NCI-H510A treated with DMSO at 0.1 percent for 48 hours (cell line): ENCODE results near the gene CERS6.
"Not testable (repeated sequence)": the region's sequence is repeated elsewhere in the genome, so short reads cannot be mapped to it uniquely, and the experiment has no call there.

Experiments
- DNase-seq: peaks from one replicate; lab custom pipeline; 2025; lab: John Stamatoyannopoulos, UW

The CERS6 gene

DNA sequence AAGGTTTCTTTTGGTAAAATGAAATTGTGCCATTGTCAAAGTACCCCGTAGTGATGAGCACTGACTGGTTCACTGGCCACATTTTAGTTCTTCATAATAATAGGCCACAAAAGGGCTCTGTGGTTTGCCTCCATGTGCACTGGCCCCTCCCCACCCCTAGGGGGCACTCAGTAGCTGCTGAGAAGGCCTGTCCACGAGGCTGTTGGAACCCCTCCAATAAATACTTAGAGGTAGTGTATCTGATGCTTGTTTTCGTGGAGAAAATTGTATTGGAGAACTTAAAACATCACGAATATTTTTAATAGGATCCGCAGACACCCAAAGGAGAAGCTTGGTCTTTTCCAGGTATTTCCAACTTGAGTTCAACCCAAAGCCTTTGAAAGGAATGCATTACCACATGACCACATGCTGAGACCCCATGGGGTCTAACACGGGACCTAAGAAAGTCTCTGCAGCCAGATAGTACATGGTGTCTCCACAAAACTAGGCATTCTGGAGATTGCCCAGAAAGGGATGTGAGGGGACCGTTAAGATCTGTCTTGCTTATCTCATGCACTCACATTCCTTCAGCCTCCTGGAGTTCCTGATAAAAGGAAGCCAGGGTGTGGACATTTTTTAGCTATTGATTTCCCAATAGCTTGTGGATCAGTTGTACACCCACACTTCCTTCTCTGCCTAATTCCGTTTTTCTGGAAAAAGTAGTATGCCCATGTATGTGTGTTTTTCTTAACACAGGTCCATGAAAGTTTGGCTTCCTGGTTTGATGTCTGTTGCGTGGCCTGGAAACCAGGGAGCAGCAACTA, 317.8 kb downstream of the CERS6 start:
- DNase-seq = peak; percentile 10

DNA sequence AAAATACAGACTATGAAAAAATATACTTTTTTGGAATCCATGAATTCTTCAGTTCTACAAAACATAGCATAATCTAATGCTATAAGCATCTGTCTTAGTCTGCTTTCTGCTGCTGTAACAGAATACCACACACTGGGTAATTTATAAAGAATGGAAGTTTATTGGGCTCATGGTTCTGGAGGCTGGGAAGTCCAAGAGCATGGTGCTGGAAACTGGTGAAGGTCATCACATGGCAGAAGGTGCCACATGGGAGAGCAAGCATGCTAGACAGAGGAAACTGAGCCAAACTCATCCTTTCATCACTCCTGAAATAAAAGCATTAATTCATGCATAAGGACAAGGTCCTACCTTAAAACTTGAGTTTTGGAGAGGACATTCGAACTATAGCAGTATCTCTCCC, 319.8 kb downstream of the CERS6 start:
- no peak for DNase-seq

DNA sequence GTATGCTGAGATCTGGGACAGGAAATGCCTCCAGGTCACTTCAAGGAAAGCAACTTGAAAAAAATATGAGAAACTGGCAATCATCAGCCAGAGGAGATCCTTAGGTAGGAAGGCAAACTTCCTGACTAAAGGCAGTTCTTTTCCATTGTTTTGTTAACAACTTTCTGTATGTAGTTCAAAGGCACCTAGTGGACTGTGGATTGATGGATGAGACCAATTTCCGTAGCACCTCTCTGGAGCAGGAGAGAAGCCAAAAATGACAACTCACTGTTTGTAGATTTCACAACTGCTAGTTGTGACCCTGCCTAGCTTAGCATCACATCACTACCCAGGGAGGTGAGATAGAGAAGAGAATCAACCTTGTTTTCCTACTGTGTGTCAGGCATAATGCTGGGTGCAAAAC, 324.6 kb downstream of the CERS6 start:
- no peak for DNase-seq

DNA sequence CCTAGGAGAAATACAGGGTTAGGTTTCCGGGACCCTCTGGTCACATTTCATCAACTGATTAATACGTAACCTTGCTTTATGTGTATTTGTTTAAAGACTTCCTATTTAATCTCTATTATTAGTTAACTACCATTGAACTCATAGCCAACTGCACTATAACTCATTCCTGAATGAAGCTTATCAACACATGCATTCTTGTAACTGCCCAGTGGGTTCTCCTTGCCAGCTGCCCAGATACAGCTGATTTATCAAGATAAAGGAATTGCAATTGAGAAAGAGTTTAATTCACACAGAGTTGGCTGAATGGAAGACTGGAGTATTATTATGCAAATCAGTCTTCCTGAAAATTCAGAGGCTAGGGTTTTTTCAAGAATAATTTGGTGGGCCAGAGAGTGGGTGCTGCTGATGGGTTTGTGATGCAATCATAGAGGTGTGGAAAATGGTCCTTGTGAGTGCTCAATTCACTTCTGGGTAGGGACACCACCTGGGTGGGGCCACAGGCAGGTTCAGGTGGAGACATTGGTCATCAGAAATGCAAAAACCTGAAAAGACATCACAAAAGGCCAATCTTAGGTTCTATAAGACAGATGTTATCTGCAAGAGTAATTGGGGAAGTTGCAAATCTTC, 325.2 kb downstream of the CERS6 start:
- no peak for DNase-seq

DNA sequence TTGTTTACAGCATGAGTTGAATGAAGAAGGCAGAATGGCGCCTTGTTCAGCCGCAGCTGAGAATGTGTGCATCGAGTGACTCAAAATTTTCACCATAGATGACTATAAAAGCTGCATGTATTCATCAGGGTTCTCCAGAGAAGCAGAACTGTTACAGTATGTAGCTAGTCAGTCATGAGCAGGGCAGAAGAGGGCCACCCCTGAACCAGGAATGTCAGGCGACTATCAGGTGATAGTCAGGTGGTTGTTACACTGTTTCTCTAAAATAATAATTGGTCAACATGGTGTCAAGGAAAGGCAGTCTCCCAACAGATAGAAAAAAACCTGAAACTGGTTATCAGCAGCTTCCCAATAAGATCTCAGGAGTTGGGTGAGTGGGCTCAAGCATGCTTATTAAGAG, 326.2 kb downstream of the CERS6 start:
- no peak for DNase-seq

DNA sequence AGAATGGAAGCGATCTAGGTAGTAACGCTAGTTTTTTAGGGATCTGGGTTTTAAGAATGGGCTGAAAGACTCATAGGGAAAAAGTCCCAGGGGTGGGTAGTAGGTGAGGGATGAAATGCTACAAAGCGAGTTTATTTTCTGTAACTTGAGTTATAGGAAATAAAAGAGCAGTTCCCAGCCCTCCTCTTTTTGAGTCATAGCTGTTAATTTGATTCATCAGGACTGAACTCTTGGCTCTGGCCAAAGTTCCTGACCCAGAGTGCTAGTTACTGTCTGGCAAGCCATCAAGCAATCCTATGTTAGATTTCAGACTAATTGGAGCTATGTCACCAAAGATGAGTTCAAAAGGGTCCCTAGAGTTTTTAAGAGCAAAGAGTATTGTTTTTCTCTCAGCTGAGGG, 328.9 kb downstream of the CERS6 start:
- no peak for DNase-seq

DNA sequence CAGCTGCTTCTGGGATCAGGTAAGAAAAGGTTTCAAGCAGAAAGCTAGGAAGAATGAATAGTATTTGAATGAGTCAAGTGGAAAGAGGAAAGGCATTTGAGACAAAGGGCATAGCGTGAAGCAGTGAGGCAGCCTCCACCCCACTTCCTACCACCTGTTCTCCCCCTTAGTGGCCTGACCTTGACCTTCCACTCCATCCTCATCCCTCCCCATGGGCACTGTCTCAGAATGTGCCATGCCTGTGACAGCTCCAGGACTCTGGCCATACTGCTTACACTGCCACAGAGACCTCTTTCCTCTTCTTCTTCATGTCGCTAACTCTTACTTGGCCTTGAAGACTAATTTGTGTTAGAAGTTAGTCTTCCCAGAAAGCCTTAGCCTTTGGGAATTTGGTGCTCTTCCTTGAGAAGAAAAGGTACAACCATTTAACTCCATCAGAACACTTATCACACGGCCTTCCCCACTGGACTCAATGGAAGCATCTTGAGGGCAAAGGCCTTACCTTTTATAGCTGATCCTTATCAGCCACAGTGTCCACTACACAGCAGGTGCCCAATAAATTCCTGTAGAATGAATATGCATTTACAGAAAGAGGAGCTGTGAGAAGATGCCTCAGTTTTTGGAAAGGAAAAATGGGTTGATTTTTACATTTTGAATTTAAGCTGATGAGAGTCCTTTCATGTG, 331.2 kb downstream of the CERS6 start:
- DNase-seq = no peak

DNA sequence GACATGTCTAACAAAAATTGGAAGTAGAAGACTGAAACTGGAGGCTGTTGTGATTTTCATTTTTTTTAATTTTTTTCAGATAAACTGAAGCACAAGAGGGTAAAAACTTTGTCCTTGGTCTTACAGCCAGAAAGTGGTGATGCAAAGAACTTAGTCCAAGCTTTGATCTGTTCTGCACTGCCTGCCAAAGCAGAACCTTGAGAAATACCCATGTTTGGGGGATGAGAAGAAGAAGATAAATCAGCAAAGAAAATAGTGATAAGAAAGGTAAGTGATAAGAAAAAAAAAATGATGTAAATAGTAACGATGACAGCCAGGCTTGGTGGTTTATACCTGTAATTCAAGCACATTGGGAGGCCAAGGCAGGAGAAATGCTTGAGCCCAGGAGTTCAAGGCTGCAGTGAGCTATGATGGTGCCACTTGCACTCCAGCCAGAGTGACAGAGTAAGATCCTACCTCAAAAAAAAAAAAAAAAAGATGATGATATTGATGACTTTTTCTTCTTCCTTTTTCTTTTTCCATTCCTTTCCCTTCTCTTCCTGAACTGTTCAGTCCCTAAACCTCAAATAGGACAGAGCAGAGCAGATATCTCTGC, 331.8 kb downstream of the CERS6 start:
- DNase-seq = no peak

DNA sequence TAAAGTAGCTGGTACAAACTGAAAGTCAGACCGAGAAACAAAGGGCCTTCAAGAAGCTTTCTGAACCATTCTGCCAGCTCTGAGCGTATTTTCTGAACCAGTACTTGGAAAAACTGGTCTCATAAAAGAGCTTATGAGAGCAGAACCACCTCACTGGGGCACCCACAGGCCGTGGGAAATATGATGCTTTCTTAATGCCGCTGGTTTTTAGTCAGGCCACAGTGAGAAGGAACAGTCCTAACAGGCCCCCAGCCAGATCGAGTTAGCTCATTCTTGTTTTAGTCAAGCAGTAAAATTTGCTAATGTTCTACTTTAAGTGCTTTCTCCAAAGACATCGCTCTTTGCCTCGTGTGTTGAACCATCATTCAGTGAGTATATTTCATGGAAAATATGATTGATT, 333.7 kb downstream of the CERS6 start:
- DNase-seq = no peak

DNA sequence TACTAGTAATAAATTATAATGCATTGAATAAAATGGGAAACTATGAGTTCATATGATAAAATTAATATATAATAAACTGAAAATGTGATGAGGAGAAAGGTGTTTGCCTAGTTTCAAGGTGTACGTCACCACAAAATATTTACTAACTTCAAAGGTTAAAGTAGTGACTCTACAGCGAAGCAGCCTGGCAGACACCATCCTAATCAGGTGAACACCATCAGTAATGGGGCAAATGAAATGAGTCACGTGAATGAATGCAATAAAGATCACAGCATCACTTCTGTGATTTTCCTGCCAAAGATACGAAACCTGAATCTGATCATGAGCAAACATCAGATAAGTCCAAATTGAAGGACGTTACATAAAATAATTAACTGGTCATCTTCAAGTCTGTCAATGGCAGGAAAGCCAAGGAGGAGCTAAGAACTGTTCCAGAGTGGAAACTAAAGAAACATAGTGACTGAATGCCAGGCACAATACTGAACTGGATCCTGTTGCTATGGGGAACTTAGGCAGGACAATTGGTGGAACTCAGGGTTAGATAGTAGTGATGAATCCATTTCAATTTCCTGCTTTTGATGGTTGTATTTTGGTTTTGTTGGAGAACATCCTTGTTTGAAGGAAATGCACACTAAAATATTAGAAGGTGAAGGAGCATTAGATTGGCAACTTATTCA, 334.3 kb downstream of the CERS6 start:
- DNase-seq = no peak

DNA sequence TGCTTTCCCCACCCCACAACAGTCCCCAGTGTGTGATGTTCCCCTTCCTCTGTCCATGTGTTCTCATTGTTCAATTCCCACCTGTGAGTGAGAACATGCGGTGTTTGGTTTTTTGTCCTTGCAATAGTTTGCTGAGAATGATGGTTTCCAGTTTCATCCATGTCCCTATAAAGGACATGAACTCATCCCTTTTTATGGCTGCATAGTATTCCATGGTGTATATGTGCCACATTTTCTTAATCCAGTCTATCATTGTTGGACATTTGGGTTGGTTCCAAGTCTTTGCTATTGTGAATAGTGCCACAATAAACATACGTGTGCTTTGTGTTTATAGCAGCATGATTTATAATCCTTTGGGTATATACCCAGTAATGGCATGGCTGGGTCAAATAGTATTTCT, 335.1 kb downstream of the CERS6 start:
- DNase-seq = not testable (repeated sequence)

DNA sequence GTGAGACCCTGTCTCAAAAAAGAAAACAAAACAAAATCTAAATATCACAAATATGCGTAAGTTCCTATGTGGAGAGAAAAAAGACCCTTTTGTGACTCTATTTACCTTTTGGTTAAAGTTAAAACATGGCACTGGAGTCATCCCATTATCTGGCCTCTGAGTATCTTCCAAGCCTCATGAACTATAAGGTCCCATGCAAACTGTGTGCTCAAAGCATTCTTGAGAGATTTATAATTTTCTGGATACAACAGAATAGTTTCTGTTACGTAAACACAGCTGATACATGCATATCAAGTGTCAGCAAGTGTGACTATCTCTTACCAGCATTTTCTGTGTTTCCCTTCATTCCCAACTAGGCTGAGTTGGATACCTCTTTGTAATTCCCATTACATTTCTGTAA, 337.5 kb downstream of the CERS6 start:
- DNase-seq = no peak

DNA sequence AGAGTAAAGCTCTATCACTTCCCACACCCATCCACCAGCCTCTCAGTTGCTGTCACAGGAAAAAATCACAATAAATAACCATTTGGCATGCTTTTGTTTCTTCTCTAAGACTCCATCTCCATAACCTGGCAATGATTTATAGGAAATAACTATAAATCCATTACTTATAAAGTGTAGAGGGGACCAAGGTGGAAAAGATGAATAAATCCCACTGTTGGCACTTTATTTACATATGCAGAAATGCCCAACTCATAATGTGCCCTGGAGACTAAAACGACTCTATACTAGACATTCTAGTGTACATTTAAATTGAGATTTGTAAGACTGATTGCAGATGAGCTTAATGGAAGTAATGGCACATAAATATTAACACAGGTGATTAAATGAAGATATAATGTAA, 338.9 kb downstream of the CERS6 start:
- DNase-seq = no peak

DNA sequence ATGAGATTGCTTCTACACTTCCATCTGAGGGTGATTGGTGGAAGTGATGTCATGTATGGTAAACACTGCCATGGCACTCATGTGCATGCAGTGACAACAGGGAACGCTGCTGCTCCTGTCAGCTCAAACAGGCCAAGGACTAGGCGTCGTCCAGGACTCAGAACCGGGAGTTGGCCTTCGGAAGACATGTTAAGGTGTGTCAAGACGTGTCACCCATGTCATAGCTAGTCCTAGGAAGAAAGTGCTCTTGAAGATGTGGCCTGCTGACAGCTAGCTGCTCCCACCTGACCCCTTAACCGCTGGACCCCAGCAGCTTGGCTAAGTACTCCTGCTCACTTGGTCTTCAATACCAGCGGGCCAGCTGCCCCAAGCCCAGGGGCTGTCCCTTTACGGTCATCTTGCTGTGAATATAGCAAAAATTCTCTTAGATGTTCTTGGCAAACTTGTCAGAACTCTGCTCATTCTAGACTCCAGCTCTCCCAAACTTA, 340.1 kb downstream of the CERS6 start:
- DNase-seq = no peak

DNA sequence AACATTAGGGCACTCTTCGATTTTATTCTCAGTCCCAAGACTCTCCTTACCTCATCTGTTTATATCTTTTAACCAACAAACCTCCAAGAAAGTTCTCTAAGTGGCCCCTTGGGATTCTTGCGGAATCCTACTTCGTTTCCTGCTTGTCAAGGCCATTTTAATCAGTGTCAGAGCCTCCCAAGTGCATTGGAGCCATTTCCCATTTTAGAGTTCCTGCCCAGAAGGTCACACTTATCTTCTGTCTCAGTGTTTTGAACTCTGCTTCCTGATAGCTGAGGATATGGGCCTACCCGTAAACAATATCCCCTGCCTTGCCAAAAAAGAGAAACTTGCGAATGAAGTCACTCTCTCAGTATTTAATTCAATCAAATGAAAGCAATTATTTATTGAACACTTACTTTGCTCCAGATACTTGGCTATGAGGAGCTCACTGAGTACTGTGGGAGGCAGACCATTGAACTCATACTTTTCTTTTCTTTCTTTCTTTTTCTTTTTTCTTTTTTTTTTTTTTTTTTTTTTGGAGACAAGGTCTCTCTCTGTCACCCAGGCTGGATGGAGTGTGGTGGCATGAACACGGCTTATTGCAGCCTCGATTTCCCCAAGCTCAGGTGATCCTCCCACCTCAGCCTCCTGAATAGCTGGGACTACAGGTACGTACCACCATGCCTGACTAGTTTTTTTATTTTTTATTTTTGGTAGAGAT, 340.7 kb downstream of the CERS6 start:
- no peak for DNase-seq

DNA sequence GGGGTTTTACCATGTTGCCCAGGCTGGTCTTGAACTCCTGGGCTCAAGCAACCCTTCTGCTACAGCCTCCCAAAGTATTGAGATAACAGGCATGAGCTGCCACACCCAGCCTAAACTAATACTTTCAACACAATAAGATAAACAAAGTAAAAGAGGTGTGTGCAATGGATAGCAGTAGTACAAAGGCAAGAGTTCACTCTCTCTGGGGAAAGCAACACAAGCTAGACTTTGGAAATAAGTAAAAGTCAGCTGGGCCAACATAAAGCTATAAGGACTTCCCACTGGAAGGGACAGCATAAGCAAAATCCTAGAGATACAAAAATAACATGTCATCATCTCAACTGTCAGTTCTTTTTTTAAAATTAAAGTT, 341.2 kb downstream of the CERS6 start:
- DNase-seq = no peak

DNA sequence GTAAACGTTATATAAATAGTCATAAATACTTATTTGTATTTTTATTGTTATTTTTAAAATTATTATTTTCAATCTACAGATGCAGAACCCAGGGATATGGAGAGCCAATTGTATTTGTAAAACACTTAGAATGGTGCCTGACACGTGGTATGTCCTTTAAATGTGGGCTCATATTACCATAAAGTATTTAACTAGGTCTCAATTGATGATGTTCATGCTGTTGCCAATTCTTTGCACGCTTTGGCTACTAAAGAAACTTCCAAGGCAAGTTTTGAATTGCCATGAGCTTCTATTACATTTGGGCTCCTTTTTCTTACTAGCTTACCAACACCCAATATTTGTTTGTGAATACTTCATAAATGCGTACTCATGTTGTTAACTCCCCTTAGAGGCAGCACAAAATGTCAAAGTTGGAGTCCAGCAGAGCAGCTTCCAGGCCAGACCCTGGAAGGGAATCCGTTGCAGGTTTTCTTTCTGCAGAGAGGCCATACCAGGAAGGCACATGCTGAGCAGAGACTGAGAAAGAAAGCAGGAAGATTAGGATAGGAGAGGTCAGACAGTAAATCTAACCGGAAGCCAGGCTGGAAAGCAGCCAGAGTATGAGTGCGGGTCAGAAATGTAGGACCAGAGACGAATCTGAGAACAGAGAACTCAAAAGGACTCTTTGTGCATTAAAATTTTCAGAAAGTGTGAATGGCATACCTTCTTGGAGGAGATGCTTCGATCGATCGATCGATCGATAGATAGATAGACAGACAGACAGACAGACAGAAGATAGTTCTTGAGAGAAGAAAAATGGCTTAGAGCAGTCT, 342.2 kb downstream of the CERS6 start:
- peak; percentile 66 for DNase-seq

DNA sequence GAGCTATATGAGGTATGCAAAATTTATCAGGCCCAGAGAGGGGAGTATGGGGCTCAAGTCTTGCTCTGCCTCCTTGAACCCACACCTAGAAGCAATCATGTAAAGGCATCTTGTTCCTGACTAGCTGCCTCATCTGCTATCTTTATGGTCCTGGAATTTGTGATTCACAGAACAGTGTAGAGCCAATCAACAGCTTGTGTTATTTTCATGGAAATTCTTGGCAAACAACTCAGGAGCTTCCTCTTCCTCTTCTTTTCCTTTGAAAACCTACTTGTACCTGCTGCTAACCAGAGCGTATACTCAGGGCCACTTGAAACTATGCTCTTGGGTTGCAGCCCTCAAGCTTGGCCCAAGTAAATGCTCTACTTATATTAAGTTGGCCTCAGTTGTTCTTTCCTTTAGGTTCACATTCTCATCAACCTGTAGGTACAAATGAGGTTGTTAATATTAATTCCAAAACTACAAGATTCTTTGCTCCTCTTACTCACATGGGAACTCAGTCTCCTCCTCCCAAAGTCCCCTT, 342.9 kb downstream of the CERS6 start:
- no peak for DNase-seq

DNA sequence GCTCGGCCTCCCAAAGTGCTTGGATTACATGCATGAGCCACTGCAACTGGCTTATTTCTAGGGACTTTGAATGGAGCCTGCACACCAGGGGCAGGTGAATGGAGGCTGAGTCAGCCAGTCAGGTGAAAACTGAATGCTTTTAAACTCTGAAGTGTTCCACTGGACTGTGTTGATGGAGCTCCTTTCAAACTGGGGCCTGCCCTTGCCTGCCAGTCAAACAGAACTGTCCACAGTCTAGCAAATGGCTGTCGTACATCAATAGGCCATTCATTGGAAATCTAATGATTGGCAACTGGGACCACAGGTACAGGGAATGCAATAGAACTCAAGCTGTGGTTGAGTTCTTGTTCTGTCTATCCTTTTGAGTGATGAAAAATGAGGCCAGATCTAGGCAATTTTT, 345.4 kb downstream of the CERS6 start:
- DNase-seq = no peak
